BLaER1 (cell line): Measurements from ENCODE around the gene REPS2.

Experiments
- H3K27ac ChIP-seq: shearing (Covaris generic); formaldehyde crosslinking; 2 replicates; pipeline ENCODE4 v1.8.1; 2022
- H3K27me3 ChIP-seq: shearing (Covaris generic); formaldehyde crosslinking; 2 replicates; pipeline ENCODE4 v1.8.1; 2022
- H3K36me3 ChIP-seq: shearing (Covaris generic); formaldehyde crosslinking; 2 replicates; pipeline ENCODE4 v1.8.1; 2022
- H3K4me1 ChIP-seq: shearing (Covaris generic); formaldehyde crosslinking; 2 replicates; pipeline ENCODE4 v1.8.1; 2022
- H3K4me2 ChIP-seq: shearing (Covaris generic); formaldehyde crosslinking; 2 replicates; pipeline ENCODE4 v1.8.1; 2022
- H3K4me3 ChIP-seq: shearing (Covaris generic); formaldehyde crosslinking; 2 replicates; pipeline ENCODE4 v1.8.1; 2022
- H3K9ac ChIP-seq: shearing (Covaris generic); formaldehyde crosslinking; 2 replicates; pipeline ENCODE4 v1.8.1; 2022
- H3K9me3 ChIP-seq: shearing (Covaris generic); formaldehyde crosslinking; 2 replicates; pipeline ENCODE4 v1.8.1; 2022
- H4K20me1 ChIP-seq: shearing (Covaris generic); formaldehyde crosslinking; 2 replicates; pipeline ENCODE4 v1.8.1; 2022
- Cebpa-rat ChIP-seq: shearing (Covaris generic); IDR thresholded peaks from 2 replicates; pipeline ENCODE4 v1.8.1; 2022

Gene REPS2

DNA sequence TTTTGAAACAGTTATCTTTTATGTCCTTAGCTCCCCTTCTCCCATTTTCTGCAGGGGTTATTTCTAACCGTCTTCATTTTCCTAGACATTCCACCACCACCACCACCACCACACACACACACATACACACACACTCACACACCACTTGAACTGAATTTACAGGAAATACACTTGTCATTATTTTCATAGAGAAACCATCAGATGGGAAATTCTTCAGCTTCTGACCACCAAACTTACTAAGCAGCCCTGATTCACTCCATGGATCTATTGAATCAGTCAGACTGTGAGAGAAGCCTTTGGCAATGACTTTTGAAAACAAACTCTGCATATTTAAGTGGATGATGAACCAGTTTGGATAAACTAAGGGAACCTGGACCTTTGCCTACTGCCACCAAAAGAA lies 218.5 kb downstream of the REPS2 start:
- H4K20me1 ChIP-seq = no peaks in the 10 kb centered on the region
- H3K4me1 ChIP-seq = no peaks in the 10 kb centered on the region
- no peak for TF ChIP-seq Cebpa-rat

DNA sequence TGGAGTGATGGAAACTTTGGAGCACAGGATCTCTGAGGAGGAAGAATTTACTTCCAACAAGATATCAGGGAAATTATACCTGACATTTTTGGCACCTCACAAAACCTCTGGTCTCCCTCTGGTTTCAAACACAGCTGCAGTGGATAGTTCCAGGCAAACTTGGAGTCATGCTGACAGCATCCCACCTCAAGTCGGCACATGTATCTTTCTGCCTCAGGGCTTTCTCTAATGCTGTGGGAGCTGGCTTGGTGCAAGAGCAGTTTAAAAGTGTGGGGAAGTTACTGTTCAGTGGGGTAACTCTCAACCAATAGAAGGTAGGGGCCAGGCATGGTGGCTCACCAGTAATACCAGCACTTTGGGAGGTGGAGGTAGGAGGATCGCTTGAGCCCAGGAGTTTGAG lies 221.5 kb downstream of the REPS2 start:
- Histone ChIP-seq H3K27ac (no peak overlapping the region), H3K36me3 (no peaks in the 10 kb centered on the region), H3K9ac (no peak overlapping the region)

More for the DNA sequence above, 218.5 kb downstream of the REPS2 start:
- Histone ChIP-seq H3K36me3 (no peaks in the 10 kb centered on the region), H3K27ac (no peak overlapping the region), H3K9ac (no peak overlapping the region), H3K27me3 (peaks cover 57% of the 10 kb centered on the region), H3K4me2 (no peak overlapping the region), H3K4me3 (no peak overlapping the region), H3K9me3 (peaks cover 51% of the 10 kb centered on the region)

DNA sequence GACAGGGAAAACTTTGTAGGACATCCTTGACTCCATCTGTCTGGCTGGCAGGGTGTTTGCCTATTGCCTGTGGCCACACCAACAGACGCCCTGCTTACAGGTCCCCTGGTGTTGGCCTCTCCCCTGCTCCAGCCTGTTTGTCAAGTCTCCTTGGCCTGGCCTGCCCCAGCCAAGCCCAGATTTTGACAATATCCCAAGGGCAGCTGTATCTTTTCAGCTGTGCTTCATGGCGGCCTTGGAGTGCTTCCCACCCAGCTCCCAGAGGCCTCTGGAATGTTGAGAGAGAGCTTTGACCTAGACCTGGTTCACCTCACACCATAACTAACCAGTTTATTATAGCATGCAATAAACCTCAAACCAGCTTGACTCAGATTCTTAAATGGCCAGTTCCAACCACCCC lies 224.5 kb downstream of the REPS2 start:
- Histone ChIP-seq H4K20me1 (no peaks in the 10 kb centered on the region), H3K9me3 (no peaks in the 10 kb centered on the region), H3K9ac (no peak overlapping the region), H3K4me3 (no peak overlapping the region), H3K27ac (no peak overlapping the region), H3K4me1 (no peaks in the 10 kb centered on the region), H3K36me3 (no peaks in the 10 kb centered on the region), H3K4me2 (no peak overlapping the region), H3K27me3 (peaks cover 69% of the 10 kb centered on the region)
- TF ChIP-seq Cebpa-rat = no peak

More for the DNA sequence above, 221.5 kb downstream of the REPS2 start:
- Histone ChIP-seq H3K4me3 (no peak overlapping the region), H3K4me2 (no peak overlapping the region), H3K4me1 (no peaks in the 10 kb centered on the region), H4K20me1 (no peaks in the 10 kb centered on the region), H3K27me3 (peaks cover 56% of the 10 kb centered on the region), H3K9me3 (peaks cover 23% of the 10 kb centered on the region)
- TF ChIP-seq Cebpa-rat = no peak

DNA sequence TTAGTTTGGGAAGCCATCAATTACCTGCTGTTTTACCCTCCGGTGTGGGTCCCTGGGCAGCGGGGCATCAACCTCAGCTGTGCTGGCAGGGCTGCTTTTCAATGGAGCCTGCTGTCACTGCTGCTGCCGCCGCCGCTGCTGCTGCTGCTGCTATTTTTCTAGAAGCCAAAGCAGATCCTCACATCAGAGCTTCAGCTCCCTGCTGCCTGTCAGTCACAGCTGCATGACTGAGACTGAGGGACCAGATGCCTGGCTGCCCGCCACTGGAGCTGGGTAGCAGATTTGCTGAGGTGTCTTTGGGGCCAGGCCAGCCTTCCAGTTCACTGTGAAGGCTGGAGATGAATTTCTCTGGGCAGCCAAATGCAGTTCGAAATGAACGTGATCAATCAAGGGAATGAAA lies 228.2 kb downstream of the REPS2 start:
- Histone ChIP-seq H3K9me3 (no peaks in the 10 kb centered on the region), H3K4me1 (0 out of 2 replicates have a peak, but pooled peaks cover 4% of the 10 kb centered on the region), H3K36me3 (no peaks in the 10 kb centered on the region), H3K27ac (no peak overlapping the region), H3K27me3 (peaks cover 70% of the 10 kb centered on the region), H3K4me2 (no peak overlapping the region), H3K9ac (no peak overlapping the region), H3K4me3 (no peak overlapping the region), H4K20me1 (no peaks in the 10 kb centered on the region)
- TF ChIP-seq Cebpa-rat = no peak

DNA sequence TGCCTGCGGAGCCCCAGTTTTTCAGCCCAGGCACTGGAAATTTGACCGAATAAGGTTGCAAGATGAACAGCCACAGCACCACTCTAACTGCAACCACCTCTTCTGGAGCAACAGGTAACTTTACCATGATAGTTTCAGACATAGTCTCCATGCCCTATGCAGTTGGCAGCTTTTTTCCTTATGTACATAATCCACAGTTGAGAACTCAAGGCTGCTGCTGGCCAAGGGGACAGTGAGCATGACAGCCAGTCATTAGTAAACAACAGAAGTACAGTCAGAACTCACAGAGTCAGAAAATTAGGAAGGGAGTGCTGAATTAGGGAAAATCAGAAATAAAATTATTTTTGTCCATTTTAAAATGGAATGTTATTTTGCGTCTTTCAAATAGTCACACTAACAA lies 235.9 kb downstream of the REPS2 start:
- Histone ChIP-seq H3K27ac (no peak overlapping the region), H3K9me3 (no peaks in the 10 kb centered on the region)

DNA sequence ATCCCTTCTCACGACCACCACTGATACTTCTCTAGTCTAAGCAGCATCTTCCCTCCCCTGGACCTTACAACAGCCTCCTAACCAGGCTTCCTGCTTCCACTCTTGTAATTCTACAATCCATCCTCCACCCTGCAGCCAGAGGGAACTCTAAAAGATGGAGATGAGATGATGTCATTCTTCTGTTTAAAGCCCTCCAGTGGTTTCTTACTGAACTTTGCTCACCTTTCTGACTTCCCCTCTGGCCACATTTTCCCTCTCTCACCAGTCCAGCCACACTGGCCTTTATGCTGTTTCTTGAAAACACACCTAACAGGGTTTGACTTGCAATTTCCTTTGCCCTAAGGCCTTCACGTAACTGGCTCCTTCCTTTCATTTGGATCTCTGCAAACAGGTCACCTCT lies 237.1 kb downstream of the REPS2 start:
- 0 out of 2 replicates have a peak, but pooled peaks cover under 1% of the 10 kb centered on the region for H3K4me1 ChIP-seq
- H3K36me3 ChIP-seq = no peaks in the 10 kb centered on the region
- H3K4me2 ChIP-seq = no peak overlapping the region
- peaks cover 83% of the 10 kb centered on the region for H3K27me3 ChIP-seq
- H3K27ac ChIP-seq = no peak overlapping the region
- no peak overlapping the region for H3K4me3 ChIP-seq
- no peaks in the 10 kb centered on the region for H3K9me3 ChIP-seq
- H4K20me1 ChIP-seq = no peaks in the 10 kb centered on the region
- no peak overlapping the region for H3K9ac ChIP-seq
- TF ChIP-seq Cebpa-rat = no peak

More for the DNA sequence above, 235.9 kb downstream of the REPS2 start:
- Histone ChIP-seq H3K4me3 (no peak overlapping the region), H3K4me1 (0 out of 2 replicates have a peak, but pooled peaks cover 4% of the 10 kb centered on the region), H4K20me1 (no peaks in the 10 kb centered on the region), H3K36me3 (no peaks in the 10 kb centered on the region), H3K27me3 (peaks cover 85% of the 10 kb centered on the region), H3K9ac (no peak overlapping the region), H3K4me2 (no peak overlapping the region)
- TF ChIP-seq Cebpa-rat = no peak

DNA sequence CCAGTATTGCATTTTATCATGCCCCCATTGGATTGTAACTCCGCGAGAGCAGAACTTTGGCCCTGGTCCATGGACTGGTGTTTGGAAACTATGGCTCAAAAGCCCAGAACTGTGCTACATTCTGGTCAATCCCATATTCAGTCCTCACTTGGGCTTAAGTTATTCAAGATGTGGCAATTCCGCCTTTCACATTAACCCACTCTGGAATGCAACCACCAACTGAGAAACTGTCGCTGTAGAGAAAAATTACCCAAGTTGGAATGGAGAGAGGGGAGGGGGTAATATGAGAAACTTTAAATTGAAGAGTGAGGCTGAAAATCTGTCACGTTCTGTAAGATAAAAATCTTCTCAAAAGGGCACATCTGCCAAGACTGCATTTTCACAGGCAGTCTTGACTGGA lies 239.0 kb downstream of the REPS2 start:
- Histone ChIP-seq H4K20me1 (no peaks in the 10 kb centered on the region), H3K4me1 (no peaks in the 10 kb centered on the region), H3K4me2 (no peak overlapping the region), H3K27ac (no peak overlapping the region), H3K27me3 (peaks cover 67% of the 10 kb centered on the region), H3K4me3 (no peak overlapping the region), H3K9me3 (no peaks in the 10 kb centered on the region), H3K9ac (no peak overlapping the region), H3K36me3 (no peaks in the 10 kb centered on the region)
- TF ChIP-seq Cebpa-rat = no peak

DNA sequence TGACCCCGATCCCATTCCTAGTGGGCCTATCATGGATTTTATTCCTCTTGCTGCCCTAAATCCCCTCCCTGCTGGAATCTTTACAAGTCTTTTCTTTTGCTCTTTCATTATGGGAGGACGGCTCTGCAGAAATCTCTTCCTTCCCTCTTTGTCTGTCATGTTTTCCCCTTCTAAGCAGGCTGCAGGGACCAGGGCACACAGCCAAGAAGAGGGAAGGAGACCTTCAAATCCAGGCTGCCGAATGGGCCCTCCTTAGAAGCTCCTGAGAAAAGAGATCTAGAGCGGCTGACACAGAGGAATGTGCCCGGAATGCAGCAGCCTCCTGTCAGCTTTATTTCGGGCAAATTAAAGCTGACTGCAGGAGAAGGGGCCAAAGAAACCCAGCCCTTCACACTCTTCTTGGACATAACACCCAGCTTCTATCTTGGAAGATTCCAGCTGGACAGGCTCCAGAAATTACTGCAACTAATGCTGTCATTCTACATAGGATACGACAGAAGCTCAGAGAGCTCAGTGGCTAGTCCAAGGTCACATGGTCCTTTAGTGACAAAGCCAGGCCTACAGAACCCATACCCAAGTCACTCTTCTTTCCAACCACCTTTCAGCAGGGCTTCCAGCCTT lies 240.8 kb downstream of the REPS2 start:
- no peak for TF ChIP-seq Cebpa-rat
- H3K4me1 ChIP-seq = no peaks in the 10 kb centered on the region

DNA sequence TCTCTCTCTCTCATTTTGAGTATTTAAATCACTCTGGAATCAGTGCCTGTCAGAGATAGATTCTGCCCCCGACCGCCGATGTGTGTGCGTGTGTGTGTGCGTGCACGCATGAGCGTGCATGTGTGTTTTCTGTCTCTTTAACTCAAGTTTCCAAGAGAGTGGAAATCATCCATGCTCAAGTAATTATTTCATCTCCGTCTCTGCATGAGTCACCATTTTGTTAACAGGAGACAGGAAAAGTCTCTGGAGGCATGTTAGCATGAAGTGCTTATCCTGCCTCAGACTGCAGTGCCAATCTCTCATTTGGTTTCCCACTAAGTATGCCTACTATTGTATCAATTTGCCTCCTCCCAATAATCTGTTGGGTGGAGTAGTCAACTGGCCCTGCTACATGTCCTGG lies 245.6 kb downstream of the REPS2 start:
- Histone ChIP-seq H3K36me3 (no peaks in the 10 kb centered on the region), H3K27me3 (peaks cover 68% of the 10 kb centered on the region), H3K27ac (no peak overlapping the region), H4K20me1 (peaks cover 8% of the 10 kb centered on the region; the same call in 1 of the 2 replicates), H3K9me3 (no peaks in the 10 kb centered on the region), H3K4me3 (no peak overlapping the region), H3K4me1 (no peaks in the 10 kb centered on the region), H3K4me2 (no peak overlapping the region), H3K9ac (no peak overlapping the region)
- TF ChIP-seq Cebpa-rat = no peak

More for the DNA sequence above, 240.8 kb downstream of the REPS2 start:
- Histone ChIP-seq H3K27ac (no peak overlapping the region), H4K20me1 (no peaks in the 10 kb centered on the region), H3K4me2 (no peak overlapping the region), H3K4me3 (no peak overlapping the region), H3K9ac (no peak overlapping the region), H3K27me3 (peaks cover 56% of the 10 kb centered on the region), H3K9me3 (no peaks in the 10 kb centered on the region), H3K36me3 (no peaks in the 10 kb centered on the region)
